H1 (cell line): ENCODE data around the gene ABITRAM.

Experiments
- EP300 ChIP-seq, 2 experiments: IDR thresholded peaks; 1 replicate in 1 of 2; 2 replicates in 1 of 2; pipeline ENCODE4 v1.6.1; 2011 to 2012; ENCODE audit warnings: low read depth in 2 of 2, low read length in 2 of 2, mild to moderate bottlenecking in 2 of 2, borderline replicate concordance in 1 of 2, inconsistent platforms in 1 of 2, moderate library complexity in 1 of 2
- EZH2 ChIP-seq: fragments of 200-600 bp; sonication (generic); IDR thresholded peaks from 2 replicates; pipeline ENCODE4 v1.7.1; 2012; ENCODE audit warnings: low read depth, mild to moderate bottlenecking, moderate library complexity, low read length, inconsistent platforms; ENCODE audit not compliant: severe bottlenecking
- POLR2A ChIP-seq, 2 experiments: IDR thresholded peaks; 1 replicate in 1 of 2; 2 replicates in 1 of 2; pipeline ENCODE4 v1.6.1; 2011; ENCODE audit warnings: low read depth in 2 of 2, low read length in 2 of 2, mild to moderate bottlenecking in 2 of 2; ENCODE audit errors: control extremely low read depth in 1 of 2
- POU5F1 ChIP-seq: IDR thresholded peaks from 2 replicates; pipeline ENCODE4 v1.6.1; 2011; ENCODE audit warnings: low read depth, mild to moderate bottlenecking, low read length, moderate library complexity
- SRF ChIP-seq: IDR thresholded peaks from 2 replicates; pipeline ENCODE4 v1.6.1; 2011; ENCODE audit warnings: mild to moderate bottlenecking, low read depth, low read length, moderate library complexity

GRCh38 chr9:108983885-108984284 is 49.7 kb downstream of the ABITRAM start:
- TF ChIP-seq EZH2 (no peak), EP300 (IDR thresholded peaks at IDR 0.05; ENCODE audit: borderline replicate concordance in 1 of 2, low read depth in 2 of 2, low read length in 2 of 2) (no peak), POLR2A (IDR thresholded peaks at IDR 0.05; ENCODE audit: control extremely low read depth in 1 of 2, low read depth in 2 of 2, low read length in 2 of 2) (no peak), SRF (no peak), POU5F1 (no peak)
